ES-I3 (cell line): ENCODE data around the gene TP53TG3F.
"Not testable (repeated sequence)": the region's sequence is repeated elsewhere in the genome, so short reads cannot be mapped to it uniquely, and the experiment has no call there.

ENCODE experiments used
- H3K36me3 ChIP-seq: 2 replicates; pipeline ENCODE4 v1.6.1; 2013; ENCODE audit warnings: mild to moderate bottlenecking, low read length, control low read depth, moderate library complexity; ENCODE audit not compliant: insufficient read depth
- H3K4me1 ChIP-seq: 2 replicates; pipeline ENCODE4 v1.6.1; 2013; ENCODE audit warnings: mild to moderate bottlenecking, control low read depth, low read length; ENCODE audit not compliant: insufficient read depth
- H3K9ac ChIP-seq: 2 replicates; pipeline ENCODE4 v1.6.1; 2013; ENCODE audit warnings: low read depth, mild to moderate bottlenecking, low read length, moderate library complexity
- H3K9me3 ChIP-seq: 2 replicates; pipeline ENCODE4 v1.6.1; 2013; ENCODE audit warnings: mild to moderate bottlenecking, low read length, moderate library complexity; ENCODE audit not compliant: control insufficient read depth, insufficient read depth

Gene TP53TG3F, protein sequence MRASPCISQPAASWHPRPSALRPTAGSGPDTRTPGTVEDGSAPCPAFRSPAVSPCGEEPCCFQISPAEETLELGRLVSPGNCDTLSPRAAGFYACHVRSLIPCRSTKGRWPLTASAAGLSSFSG

DNA sequence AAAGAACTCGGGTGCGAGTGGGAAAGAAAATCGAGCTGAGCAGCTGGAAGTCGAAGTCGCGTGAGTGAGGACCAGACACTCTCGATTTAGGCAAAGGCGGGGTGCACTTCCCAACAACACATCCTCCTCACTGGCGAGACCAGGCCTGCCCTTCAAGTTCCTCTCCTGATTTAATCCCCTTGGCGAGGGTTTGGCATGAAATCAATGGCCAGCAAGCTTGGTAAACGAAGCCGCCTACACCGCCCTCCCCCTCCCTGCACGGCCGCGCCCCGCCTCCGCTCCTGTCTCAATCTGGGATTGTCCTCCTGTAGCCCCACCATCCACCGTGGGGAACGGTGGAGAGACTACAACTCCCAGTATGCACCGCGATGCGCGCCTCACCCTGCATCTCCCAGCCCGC lies at the start of gene TP53TG3F:
TP53TG3F (plus strand) TSS at position 301 of the 400 bp plus-strand sequence; CDS start at position 369, 68 bp downstream.
- H3K9ac ChIP-seq, H3K4me1 ChIP-seq, H3K36me3 ChIP-seq, H3K9me3 ChIP-seq: not testable (repeated sequence)

DNA sequence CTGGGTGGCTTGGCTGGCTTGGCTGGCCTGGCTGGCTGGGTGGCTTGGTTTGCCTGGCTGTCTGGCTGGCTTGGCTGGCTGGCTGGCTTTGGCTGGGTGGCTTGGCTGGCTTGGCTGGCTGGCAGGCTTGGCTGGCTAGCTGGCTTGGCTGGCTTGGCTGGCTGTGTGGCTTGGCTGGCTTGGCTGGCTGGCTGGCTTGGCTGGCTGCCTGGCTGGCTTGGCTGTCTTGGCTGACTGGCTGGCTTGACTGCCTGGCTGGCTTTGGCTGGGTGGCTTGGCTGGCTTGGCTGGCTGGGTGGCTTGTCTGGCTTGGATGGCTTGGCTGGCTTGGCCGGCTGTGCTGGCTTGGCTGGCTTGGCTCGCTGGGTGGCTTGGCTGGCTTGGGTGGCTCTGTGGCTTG lies 32.2 kb downstream of the TP53TG3F start:
- H3K4me1 ChIP-seq, H3K36me3 ChIP-seq, H3K9me3 ChIP-seq, H3K9ac ChIP-seq: not testable (repeated sequence)

DNA sequence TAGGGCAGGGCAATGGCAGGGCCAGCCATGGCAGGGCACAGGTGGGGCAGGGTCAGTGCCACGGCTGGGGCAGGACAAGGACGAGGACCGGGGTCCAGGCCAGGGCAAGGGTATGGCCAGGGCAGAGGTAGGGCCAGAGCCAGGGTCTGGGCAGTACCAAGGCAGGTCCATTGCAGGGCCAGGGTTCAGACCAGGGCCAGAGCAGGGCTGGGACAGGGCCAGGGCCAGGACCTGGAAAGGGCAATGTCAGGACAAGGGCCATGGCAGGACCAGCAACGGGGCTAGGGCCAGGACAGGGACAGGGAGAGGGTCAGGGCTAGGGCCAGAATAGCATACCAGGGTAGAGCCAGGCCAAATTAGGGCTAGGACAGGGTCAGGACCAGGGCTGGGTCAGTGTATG lies 47.8 kb downstream of the TP53TG3F start:
- H3K4me1 ChIP-seq, H3K36me3 ChIP-seq, H3K9me3 ChIP-seq, H3K9ac ChIP-seq: not testable (repeated sequence)

DNA sequence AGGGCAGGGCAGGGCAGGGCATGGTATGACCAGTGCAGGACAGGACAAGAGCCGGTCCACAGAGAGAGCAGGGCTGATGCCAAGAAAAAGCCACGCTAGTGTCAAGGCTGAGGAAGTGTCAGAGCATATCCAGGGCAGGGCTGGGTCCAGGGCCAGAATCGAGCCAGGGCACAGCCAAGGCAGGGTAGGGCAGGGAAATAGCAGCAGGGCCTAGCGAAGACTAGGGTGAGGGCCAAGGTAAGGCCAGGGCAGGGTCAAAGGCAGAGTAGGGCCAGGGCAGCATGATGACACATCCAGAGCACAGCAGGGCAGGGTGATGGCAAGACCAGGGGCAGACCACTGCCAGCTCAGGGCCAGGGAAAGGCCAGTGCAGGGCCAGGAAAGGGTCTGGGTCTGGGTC lies 49.7 kb downstream of the TP53TG3F start:
- not testable (repeated sequence) for H3K4me1 ChIP-seq, H3K36me3 ChIP-seq, H3K9ac ChIP-seq, H3K9me3 ChIP-seq

DNA sequence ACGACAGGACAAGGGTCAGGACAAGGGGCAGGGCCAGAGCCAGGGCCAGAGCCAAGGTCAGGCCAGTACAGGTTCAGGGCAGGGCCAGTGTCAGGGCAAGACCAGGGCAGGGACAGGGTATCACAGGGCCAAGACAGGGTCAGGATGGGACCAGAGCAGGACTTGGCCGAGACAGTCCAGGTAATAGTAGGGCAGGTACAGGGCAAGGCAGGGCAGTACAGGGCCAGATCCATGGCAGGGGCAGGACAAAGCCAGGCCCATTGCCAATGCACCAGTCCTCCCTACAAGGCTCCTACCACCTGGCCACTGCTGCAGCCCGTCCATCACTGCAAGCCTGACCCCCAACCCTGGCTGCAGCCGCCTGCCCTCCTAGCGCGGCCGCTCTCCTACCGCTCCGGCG lies 50.5 kb downstream of the TP53TG3F start:
- H3K36me3 ChIP-seq, H3K4me1 ChIP-seq, H3K9me3 ChIP-seq, H3K9ac ChIP-seq: not testable (repeated sequence)
